HG03558 (cell line): ENCODE results near the gene ERO1B.
A peak's percentile ranks its signal among the peaks of the same experiment; 100 is the strongest.

Experiments used
- ATAC-seq: cut with Tn5 transposase; IDR thresholded peaks from one replicate; pipeline ENCODE4 v1.9.1; 2021; ENCODE audit warnings: moderate number of reproducible peaks; ENCODE audit not compliant: unreplicated experiment; ENCODE audit errors: extremely low read depth

Gene ERO1B

DNA sequence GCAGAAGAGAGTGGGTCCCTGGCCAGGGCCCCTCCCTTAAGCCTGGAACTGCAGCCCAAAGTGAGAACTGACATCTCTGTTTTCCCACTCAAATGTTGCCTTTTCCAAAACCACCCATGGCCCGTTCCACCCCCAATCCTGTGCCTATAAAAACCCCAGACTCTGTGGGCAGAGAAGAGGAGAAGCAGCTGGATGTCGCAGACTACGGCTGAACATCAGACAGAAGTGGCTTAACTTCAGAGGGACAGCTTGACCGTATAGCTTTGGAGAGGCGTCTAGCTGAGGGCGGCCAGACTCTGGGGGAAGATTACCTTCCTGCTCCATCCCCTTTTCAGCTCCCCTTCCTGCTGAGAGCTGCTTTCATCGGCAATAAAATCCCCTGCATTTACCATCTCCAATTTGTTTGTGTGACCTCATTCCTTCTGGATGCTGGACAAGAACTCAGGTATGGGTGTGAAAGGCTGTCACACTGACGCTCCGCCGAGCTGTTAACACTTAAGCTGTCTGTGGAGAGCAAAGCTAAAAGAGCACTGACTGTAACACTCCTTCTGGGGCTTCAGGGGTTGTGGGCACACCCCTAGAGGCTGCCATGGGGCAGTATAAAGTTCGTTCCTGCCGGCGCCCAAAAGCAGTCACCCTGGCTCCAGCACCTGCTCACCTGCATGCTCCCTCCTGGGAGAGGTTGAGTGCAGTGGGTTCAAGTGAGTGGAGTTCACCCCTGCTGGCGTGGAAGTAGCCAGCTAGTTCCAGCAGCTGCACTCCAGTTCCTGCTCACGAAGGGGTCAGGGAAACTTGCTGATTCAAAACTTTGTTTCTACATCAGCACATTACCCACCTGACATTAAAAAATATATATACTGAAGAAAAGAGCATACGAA lies 19.6 kb upstream of the ERO1B start:
- no peak for ATAC-seq

DNA sequence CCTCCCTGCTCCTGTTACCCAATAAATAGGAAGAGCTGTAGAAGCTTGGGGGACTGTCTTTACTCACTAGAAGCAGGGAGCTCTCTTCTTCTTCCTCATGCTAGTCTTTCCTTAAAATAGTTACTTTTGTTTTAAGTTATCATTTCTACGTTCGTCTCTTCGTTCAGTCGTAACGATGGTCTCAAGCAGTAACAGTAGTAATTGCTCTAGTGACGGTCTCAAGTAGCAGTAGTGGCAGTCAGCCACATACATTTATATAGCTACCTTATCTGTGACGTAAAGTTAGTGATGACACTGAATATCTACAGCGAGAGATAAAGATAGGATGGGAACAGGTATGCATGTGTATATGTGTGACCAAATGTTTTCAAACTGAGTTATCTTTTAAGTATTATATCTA lies 15.4 kb upstream of the ERO1B start:
- no peak for ATAC-seq

DNA sequence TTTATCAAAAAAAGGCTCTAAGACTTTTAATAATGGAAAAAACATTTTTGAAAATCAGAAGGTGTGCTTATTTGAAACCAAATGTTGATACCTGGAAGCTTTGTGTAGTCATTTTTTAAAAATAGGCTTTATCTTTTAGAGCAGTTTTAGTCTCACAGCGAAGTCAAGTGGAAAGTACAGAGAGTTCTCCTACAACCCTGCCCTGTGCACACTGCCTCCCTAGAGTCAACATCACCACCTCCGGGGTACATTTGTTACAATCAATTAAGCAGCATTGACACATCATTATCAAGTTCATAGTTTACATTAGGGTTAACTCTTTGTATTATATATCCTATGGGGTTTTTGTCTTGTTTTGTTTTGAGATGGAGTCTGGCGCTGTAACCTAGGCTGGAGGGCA lies 10.7 kb upstream of the ERO1B start:
- ATAC-seq = no peak

GRCh38 chr1:236289492-236290131 lies 7.9 kb upstream of the ERO1B start:
- no peak for ATAC-seq

DNA sequence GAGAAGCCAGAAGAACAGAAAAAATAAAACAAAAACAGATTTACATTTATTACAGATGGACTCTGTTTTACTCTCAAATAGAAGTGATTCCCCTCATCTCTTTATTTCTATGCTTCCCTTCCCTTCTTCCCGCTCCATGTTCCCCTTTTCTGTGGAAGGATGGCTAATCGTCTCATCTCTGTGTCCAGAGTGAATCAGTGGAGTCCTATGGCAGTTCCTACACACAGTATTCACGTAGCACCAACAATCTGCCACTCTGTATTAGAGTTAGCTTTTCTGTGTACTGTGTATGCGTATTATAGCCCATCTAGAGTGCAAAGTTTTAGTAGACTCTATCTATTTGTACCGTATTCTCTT lies 6.8 kb upstream of the ERO1B start:
- ATAC-seq = no peak

GRCh38 chr1:236287757-236288619 lies 6.2 kb upstream of the ERO1B start:
- ATAC-seq = no peak

GRCh38 chr1:236287356-236287755 lies 5.6 kb upstream of the ERO1B start:
- no peak for ATAC-seq

DNA sequence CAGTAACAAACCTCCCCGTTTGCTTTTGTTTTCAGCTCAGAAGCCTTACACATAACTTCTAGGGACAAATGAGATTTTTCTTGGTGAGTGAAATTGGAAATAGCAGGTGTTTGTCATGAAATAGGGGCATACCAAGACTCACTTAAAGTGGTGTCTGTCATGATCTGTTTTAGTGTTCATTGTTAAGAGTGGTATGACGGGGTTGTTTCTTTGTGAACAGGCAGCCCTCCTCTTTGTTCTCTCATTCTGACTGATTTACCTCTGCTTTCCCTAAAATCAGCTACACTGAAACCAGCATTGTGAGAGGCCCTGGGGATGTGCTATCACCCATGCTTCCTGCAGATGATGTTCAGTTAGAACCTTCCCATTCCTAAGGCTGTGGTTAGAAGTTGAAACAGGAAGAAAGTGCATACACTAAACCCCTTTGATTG lies 2.5 kb upstream of the ERO1B start:
- peak; percentile 50 for ATAC-seq

DNA sequence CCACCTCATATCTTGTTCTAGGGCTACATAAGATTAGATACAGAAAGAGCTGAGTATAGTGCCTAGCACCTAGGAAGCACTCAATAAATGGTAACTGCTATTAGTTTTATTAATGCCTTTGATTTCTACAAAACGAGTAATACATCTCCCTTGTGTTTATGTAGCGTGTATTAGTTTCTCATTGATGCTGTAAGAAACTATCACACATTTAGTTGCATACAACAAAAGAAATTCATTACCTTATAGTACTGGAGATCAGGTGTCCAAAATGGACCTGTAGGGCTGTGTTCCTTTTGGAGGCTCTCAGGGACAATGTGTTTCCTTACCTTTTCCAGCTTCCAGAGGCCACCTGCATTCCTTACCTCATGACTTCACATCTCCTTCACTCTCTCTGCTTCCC lies 961 bp upstream of the ERO1B start:
- ATAC-seq = no peak

- no peak for ATAC-seq
Observed at GRCh38 chr1:236282425-236282716, 613 bp upstream of the ERO1B start.

GRCh38 chr1:236281198-236281653 lies 532 bp downstream of the ERO1B start:
- ATAC-seq = no peak

DNA sequence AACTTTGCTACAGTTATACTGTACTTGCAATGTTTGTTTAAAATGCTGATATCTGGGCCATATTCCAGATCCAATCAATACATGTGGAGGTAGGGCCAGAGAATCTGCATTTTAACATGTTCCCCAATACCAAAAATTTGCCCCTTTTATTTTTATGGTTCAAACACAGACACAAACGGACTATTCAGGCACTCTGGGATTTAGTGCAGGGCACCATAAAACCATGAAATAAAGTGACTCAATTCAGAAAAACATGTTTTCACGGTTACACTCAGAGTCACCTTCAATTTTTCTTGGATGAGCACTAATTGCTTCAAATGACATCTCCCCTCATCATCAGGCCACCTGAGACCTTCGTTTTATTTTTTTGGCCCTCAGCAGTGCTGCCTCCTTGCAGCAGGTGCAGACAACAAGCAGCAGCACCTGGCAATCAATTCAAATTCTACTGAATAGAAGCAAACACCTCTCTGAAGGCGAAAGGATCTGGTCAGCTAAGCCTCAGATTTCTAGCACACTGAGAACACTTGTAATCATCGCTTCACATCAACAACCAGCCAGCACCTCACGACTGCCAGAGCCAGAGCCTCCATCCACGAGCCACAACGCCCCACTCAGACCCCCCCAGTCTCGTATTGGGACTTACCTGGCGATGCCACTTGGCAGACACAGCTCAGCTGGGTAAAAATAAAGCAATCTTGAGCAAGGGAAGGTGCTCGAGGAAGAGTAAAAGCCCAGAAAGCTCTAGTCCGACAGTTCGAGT lies 1.1 kb downstream of the ERO1B start:
- ATAC-seq = no peak

GRCh38 chr1:236275586-236275985 lies 6.2 kb downstream of the ERO1B start:
- no peak for ATAC-seq

DNA sequence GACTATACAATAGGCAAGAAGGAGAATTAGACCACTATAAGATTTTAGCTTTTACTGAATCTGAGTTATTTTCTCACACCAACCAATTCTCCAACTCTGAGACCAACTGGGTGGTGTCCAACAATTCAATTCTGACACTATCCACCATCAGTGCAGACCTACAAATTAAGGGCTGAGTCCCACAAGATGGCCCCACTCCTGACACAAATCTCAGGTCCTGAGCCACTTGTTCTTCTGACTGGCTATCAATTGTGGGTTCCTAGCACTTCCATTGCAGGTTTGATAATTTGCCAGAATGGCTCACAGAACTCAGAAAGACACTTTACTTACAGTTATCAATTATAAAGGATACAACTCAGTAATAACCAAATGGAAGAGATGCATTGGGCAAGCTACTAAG lies 6.7 kb downstream of the ERO1B start:
- ATAC-seq = no peak

- ATAC-seq = no peak
Observed at GRCh38 chr1:236273358-236273757, 8.4 kb downstream of the ERO1B start.

- ATAC-seq = no peak
Observed at GRCh38 chr1:236269439-236269838, 12.3 kb downstream of the ERO1B start.

- ATAC-seq = no peak
Observed at GRCh38 chr1:236261898-236262297, 19.9 kb downstream of the ERO1B start.

DNA sequence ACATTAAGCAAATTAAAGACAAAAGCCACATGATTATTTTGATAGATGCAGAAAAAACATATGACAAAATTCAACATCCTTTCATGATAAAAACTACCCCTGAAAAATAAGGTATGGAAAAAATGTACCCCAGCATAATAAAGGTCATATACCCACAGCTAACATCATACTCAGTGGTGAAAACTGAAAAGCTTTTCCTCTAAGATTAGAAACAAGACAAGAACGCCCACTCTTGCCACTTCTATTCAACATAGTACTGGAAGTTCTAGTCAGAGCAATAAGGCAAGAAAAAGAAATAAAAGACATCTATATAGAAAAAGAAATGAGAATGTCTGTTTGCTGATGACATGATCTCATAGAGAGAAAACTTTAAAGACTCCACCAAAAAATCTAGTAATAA lies 20.7 kb downstream of the ERO1B start:
- no peak for ATAC-seq

- ATAC-seq = no peak
Observed at GRCh38 chr1:236259043-236259442, 22.7 kb downstream of the ERO1B start.

GRCh38 chr1:236258114-236258622 lies 23.6 kb downstream of the ERO1B start:
- ATAC-seq = no peak
